ENCODE results near the gene PRAMEF1.
"Not testable (repeated sequence)": the region's sequence is repeated elsewhere in the genome, so short reads cannot be mapped to it uniquely, and the experiment has no call there.

GRCh38 chr1:12833251-12833650 is 42.1 kb downstream of the PRAMEF1 start:
- TF ChIP-seq POLR2AphosphoS5, CTCF, EP300, POLR2A (IDR thresholded peaks at IDR 0.05): not testable (repeated sequence)

All from gastroesophageal sphincter (tissue), 3 donors.